K562 (cell line): ENCODE results near the gene B4GALNT2. TPM values are rescaled to one million over a fixed set of nuclear protein-coding genes. Genes with fewer than 3 reads are reported as not detected.

Experiments used
- ATAC-seq: fragments of 200-7000 bp; cut with Tn5 transposase; 3 replicates; pipeline ENCODE4 v1.9.1; 2020; ENCODE audit warnings: moderate library complexity
- BruUV-seq: library from RNA; stranded (reverse); fragments of 400-500 nt; replicated peaks from 2 replicates; lab custom pipeline; 2021; lab: Mats Ljungman, UMichigan
- CTCF ChIA-PET: fragments of 300-600 bp; formaldehyde crosslinking; extraction: SDS; loops from one replicate; lab custom pipeline; 2021; ENCODE audit warnings: low intra/inter-chr PET ratio; lab: Yijun Ruan, JAX
- POLR2A ChIA-PET: fragments of 300-600, 350-650 bp; sonication (Branson Sonifier 250); formaldehyde crosslinking; extraction: SDS; loops from one replicate; lab custom pipeline; 2021; ENCODE audit warnings: antibody characterized with exemption, inconsistent platforms; lab: Yijun Ruan, JAX
- DNase-seq, 4 experiments: peaks; one replicate each; pipeline versions ENCODE4 v3.0.0 to v3.0.0-alpha.2; 2011 to 2018; ENCODE audit warnings: low spot score in 3 of 4, mixed read lengths in 3 of 4; ENCODE audit errors: extremely low read depth in 1 of 4
- FAIRE-seq: peaks from 2 replicates; lab custom pipeline; 2011; peaks lifted over from hg19 to GRCh38; lab: Jason Lieb, UNC
- H2AFZ ChIP-seq: 2 replicates; pipeline ENCODE4 v1.6.0; 2011; ENCODE audit warnings: low read depth, low read length, control low read depth, inconsistent platforms
- H3K27ac ChIP-seq: fragments of 200-600 bp; 3 replicates; pipeline ENCODE4 v1.8.0; 2011; ENCODE audit warnings: low read depth, mild to moderate bottlenecking, control low read depth, inconsistent platforms, low read length, moderate library complexity, mixed read lengths; ENCODE audit errors: extremely low read depth
- H3K27me3 ChIP-seq, 2 experiments: fragments of 300-600 bp in 1 of 2; 2 replicates in 1 of 2; 3 replicates in 1 of 2; pipeline versions ENCODE4 v1.6.0 to v1.8.0; 2011; ENCODE audit warnings: inconsistent platforms in 2 of 2, low read length in 2 of 2, mild to moderate bottlenecking in 1 of 2, mixed read lengths in 1 of 2, moderate library complexity in 1 of 2; ENCODE audit not compliant: control insufficient read depth in 2 of 2, insufficient read depth in 2 of 2
- H3K36me3 ChIP-seq: fragments of 300-600 bp; 3 replicates; pipeline ENCODE4 v1.8.0; 2011; ENCODE audit warnings: mild to moderate bottlenecking, low read length, inconsistent platforms; ENCODE audit not compliant: control insufficient read depth, insufficient read depth
- H3K4me1 ChIP-seq, 2 experiments: fragments of 200-600 bp in 1 of 2; replicated peaks in 1 of 2; 2 replicates in 1 of 2; 3 replicates in 1 of 2; pipeline versions ENCODE4 v1.5.1 to v1.8.0; 2011; ENCODE audit warnings: inconsistent platforms in 2 of 2, low read length in 2 of 2, mild to moderate bottlenecking in 1 of 2, mixed read lengths in 1 of 2, moderate library complexity in 1 of 2; ENCODE audit not compliant: control insufficient read depth in 2 of 2, insufficient read depth in 2 of 2
- H3K4me2 ChIP-seq: 2 replicates; pipeline ENCODE4 v1.6.1; 2011; ENCODE audit warnings: low read length, control low read depth, inconsistent platforms, mixed read lengths; ENCODE audit not compliant: insufficient read depth
- H3K4me3 ChIP-seq: fragments of 200-600 bp; sonication (generic), shearing (Covaris generic); 2 replicates; pipeline ENCODE4 v1.5.1; 2016; ENCODE audit warnings: control low read depth, inconsistent platforms
- H3K79me2 ChIP-seq: fragments of 200-600 bp; 3 replicates; pipeline ENCODE4 v1.8.0; 2011; ENCODE audit warnings: low read length, inconsistent platforms; ENCODE audit not compliant: control insufficient read depth, insufficient read depth
- H3K9ac ChIP-seq, 2 experiments: 2 replicates each; pipeline versions ENCODE4 v1.6.0 to v1.6.1; 2011; ENCODE audit warnings: low read depth in 2 of 2, low read length in 2 of 2, control low read depth in 1 of 2, inconsistent platforms in 1 of 2, mild to moderate bottlenecking in 1 of 2, mixed read lengths in 1 of 2; ENCODE audit not compliant: insufficient read depth in 1 of 2
- H3K9me1 ChIP-seq: one replicate; pipeline ENCODE4 v1.6.0; 2011; ENCODE audit warnings: inconsistent platforms, mild to moderate bottlenecking, low read length, moderate library complexity; ENCODE audit not compliant: control insufficient read depth, insufficient read depth
- H3K9me3 ChIP-seq: replicated peaks from 2 replicates; pipeline ENCODE4 v1.5.1; 2011; ENCODE audit warnings: low read depth, low read length, inconsistent platforms; ENCODE audit not compliant: control insufficient read depth, insufficient read depth
- H4K20me1 ChIP-seq: replicated peaks from 2 replicates; pipeline ENCODE4 v1.6.1; 2011; ENCODE audit warnings: low read length, inconsistent platforms, mixed read lengths; ENCODE audit not compliant: control insufficient read depth, insufficient read depth
- ASH1L ChIP-seq: fragments of 450-650 bp; IDR thresholded peaks from 2 replicates; pipeline ENCODE4 v1.6.1; 2018; ENCODE audit warnings: borderline replicate concordance, mild to moderate bottlenecking, low read depth; ENCODE audit not compliant: partially characterized antibody
- E2F8 ChIP-seq: fragments of 450-650 bp; IDR thresholded peaks from 2 replicates; pipeline ENCODE4 v1.7.1; 2018; ENCODE audit warnings: mild to moderate bottlenecking, low read depth; ENCODE audit not compliant: partially characterized antibody
- KLF6 ChIP-seq: fragments of 250-450 bp; sonication (Bioruptor Pico); IDR thresholded peaks from 2 replicates; pipeline ENCODE4 v1.4.0; 2020; ENCODE audit warnings: mild to moderate bottlenecking, moderate library complexity, borderline replicate concordance
- PKNOX1 ChIP-seq: fragments of 450-650 bp; IDR thresholded peaks from 2 replicates; pipeline ENCODE4 v1.6.1; 2016
- SAP30 ChIP-seq: fragments of 200-600 bp; sonication (generic); IDR thresholded peaks from 2 replicates; pipeline ENCODE4 v1.6.1; 2012; ENCODE audit warnings: borderline replicate concordance, low read depth, mild to moderate bottlenecking, moderate library complexity, low read length, control low read depth, inconsistent platforms; ENCODE audit not compliant: insufficient read depth, poor library complexity, severe bottlenecking
- SIRT6 ChIP-seq: IDR thresholded peaks from one replicate; pipeline ENCODE4 v1.6.1; 2012; ENCODE audit warnings: low read depth, mild to moderate bottlenecking, control low read depth, inconsistent platforms, low read length, moderate library complexity
- SRSF3 ChIP-seq: fragments of 200-400 bp; formaldehyde crosslinking; IDR thresholded peaks from 2 replicates; pipeline ENCODE4 v1.6.1; 2016; ENCODE audit warnings: mild to moderate bottlenecking, low read length, moderate library complexity; ENCODE audit not compliant: insufficient read depth
- STAT5B ChIP-seq: fragments of 250-450 bp; sonication (Bioruptor Pico); IDR thresholded peaks from 2 replicates; pipeline ENCODE4 v1.8.0; 2021; ENCODE audit warnings: mild to moderate bottlenecking, inconsistent platforms
- TCF7L2 ChIP-seq: fragments of 150-350 bp; IDR thresholded peaks from 2 replicates; pipeline ENCODE4 v1.6.1; 2016; ENCODE audit warnings: low read depth, mild to moderate bottlenecking, low read length, moderate library complexity
- ZFPM2 ChIP-seq: fragments of 250-450 bp; sonication (Bioruptor Pico); IDR thresholded peaks from 2 replicates; pipeline ENCODE4 v1.5.1; 2022; ENCODE audit warnings: mild to moderate bottlenecking
- ZNF277 ChIP-seq: fragments of 250-450 bp; sonication (Bioruptor Pico); IDR thresholded peaks from 2 replicates; pipeline ENCODE4 v1.8.0; 2022; ENCODE audit warnings: inconsistent platforms, mild to moderate bottlenecking, moderate library complexity, borderline replicate concordance
- ZNF512 ChIP-seq: IDR thresholded peaks from 2 replicates; pipeline ENCODE4 v1.6.1; 2016; ENCODE audit warnings: missing genetic modification characterization, missing compliant biosample characterization
- WGBS: fragments of 100-300 bp; shearing (Covaris generic); methylation state at CpG from one replicate; pipeline ENCODE4 v1.1.6; 2016; ENCODE audit warnings: low coverage, mixed read lengths; ENCODE audit not compliant: insufficient coverage; ENCODE audit errors: missing lambda C conversion rate; 5-methylcytosine and 5-hydroxymethylcytosine counted together
- in situ Hi-C: fragments of 300-500 bp; cut with MboI; formaldehyde crosslinking; loops from 4 replicates; pipeline ENCODE4 v1.15.0; 2018; ENCODE audit warnings: inconsistent platforms, mixed read lengths
- intact Hi-C: fragments of 100-400 bp; cut with micrococcal nuclease; formaldehyde crosslinking; loops from 2 replicates; pipeline ENCODE4 v1.14.2; 2022
- polyA plus RNA-seq, 8 experiments: library from polyadenylated mRNA; depleted of rRNA in 4 of 8; stranded (reverse) in 5 of 8; unstranded in 3 of 8; fragments of >200 nt; fragmentation: Nextera tagmentation in 2 of 8; fragmentation: Illumina TruSeq in 1 of 8; extraction: Ambion mirVana in 2 of 8; extraction: Trizol in 1 of 8; gene quantifications; 2 replicates each; pipeline versions ENCODE4 v1.2.1 to v1.2.3, GENCODE V29; 2011 to 2014; ENCODE audit warnings: inconsistent platforms in 1 of 8, missing spikeins in 1 of 8
- total RNA-seq, 7 experiments: library from RNA; depleted of rRNA in 6 of 7; stranded (reverse); fragments of >200 nt in 6 of 7; fragmentation: Illumina TruSeq in 2 of 7; extraction: Trizol in 2 of 7; gene quantifications; 2 replicates each; pipeline versions ENCODE4 v1.2.1 to v1.2.3, GENCODE V29; 2011 to 2021; ENCODE audit warnings: low replicate concordance in 1 of 7

Gene B4GALNT2
- total and polyA plus RNA-seq, 9 of the 15 experiments (the other 6 are each of a cell fraction or from before 2014, with no cell fraction given): not detected

- in situ Hi-C loops (no loop called here), intact Hi-C loops (loop anchor here (5.0 kb wide), 1 partner anchor 72 kb away; no protein-coding TSS in a partner anchor)
- Histone ChIP-seq H3K4me3 (no peak overlapping the region), H3K36me3 (no peaks in the 10 kb centered on the region), H4K20me1 (no peaks in the 10 kb centered on the region), H3K9ac (no peak overlapping the region), H3K4me2 (no peak overlapping the region), H3K9me1 (no peaks in the 10 kb centered on the region), H3K27ac (no peak overlapping the region), H3K9me3 (no peaks in the 10 kb centered on the region), H2AFZ (no peak overlapping the region), H3K27me3 (peaks cover 1 to 56% of the 10 kb centered on the region in 2 experiments; a peak in 3 of 5 replicates)
- BruUV-seq: no TSS peak
- FAIRE-seq (no peak), ATAC-seq (no peak)
- 7% methylated on average over 8 of the region's 15 CpGs for WGBS
- CTCF ChIA-PET: interaction anchor here (0.6 kb wide), 1 partner anchor 95 kb away, joined by 5 read pairs; no protein-coding TSS in a partner anchor
- no peak for TF ChIP-seq KLF6 (CRISPR knock-in tag)
- no peak for TF ChIP-seq ZNF512 (tag)
- no peak for TF ChIP-seq PKNOX1
- TF ChIP-seq SAP30: no peak
- no peak for TF ChIP-seq SRSF3
- no peak for TF ChIP-seq STAT5B (CRISPR knock-in tag)
- no peak for TF ChIP-seq ZNF277
- TF ChIP-seq TCF7L2: no peak
- no peak for TF ChIP-seq ZFPM2 (CRISPR knock-in tag)
- no peak for TF ChIP-seq E2F8
- no peak for TF ChIP-seq SIRT6
- TF ChIP-seq ASH1L: no peak
- TF ChIP-seq, all 486 proteins: peak for 0
- POLR2A ChIA-PET: interaction anchor here (0.7 kb wide), 1 partner anchor 488 kb away, joined by 3 read pairs; the partner anchor contains the start of gene SLC35B1
- H3K79me2 ChIP-seq: no peaks in the 10 kb centered on the region
- peaks cover 6 to 37% of the 10 kb centered on the region in 2 experiments; a peak in 4 of 5 replicates for H3K4me1 ChIP-seq
- peak in 2 of 4 experiments; percentile 24 to 30 for DNase-seq
Measured at GRCh38 chr17:49219987-49220386, 87.4 kb downstream of the B4GALNT2 start.
